GM23338 (cell line): ENCODE data around the gene ABHD15. TPM values are rescaled to one million over a fixed set of nuclear protein-coding genes. Genes with fewer than 3 reads are reported as not detected.

Source experiments
- ATAC-seq: fragments of 200-7000 bp; cut with Tn5 transposase; 3 replicates; pipeline ENCODE4 v1.9.1; 2020
- DNase-seq: peaks from one replicate; pipeline ENCODE4 v3.0.0-alpha.2; 2015; ENCODE audit warnings: low spot score
- H2AFZ ChIP-seq: fragments of 200-600 bp; sonication (generic); 2 replicates; pipeline ENCODE4 v1.8.0; 2016; ENCODE audit warnings: antibody characterized with exemption, mild to moderate bottlenecking, moderate library complexity
- H3F3A ChIP-seq: fragments of 200-600 bp; sonication (generic); replicated peaks from 2 replicates; pipeline ENCODE4 v1.8.0; 2017; ENCODE audit warnings: antibody characterized with exemption, mixed run types, low read depth
- H3K27ac ChIP-seq: fragments of 200-600 bp; sonication (generic); 2 replicates; pipeline ENCODE4 v1.6.1; 2016; ENCODE audit warnings: low read depth
- H3K27me3 ChIP-seq: fragments of 200-600 bp; sonication (generic); 2 replicates; pipeline ENCODE4 v1.8.0; 2016; ENCODE audit warnings: mild to moderate bottlenecking, mixed run types, moderate library complexity; ENCODE audit not compliant: insufficient read depth
- H3K36me3 ChIP-seq: fragments of 200-600 bp; sonication (generic); 2 replicates; pipeline ENCODE4 v1.8.0; 2016; ENCODE audit warnings: mild to moderate bottlenecking; ENCODE audit not compliant: insufficient read depth
- H3K4me1 ChIP-seq: fragments of 200-600 bp; sonication (generic); 2 replicates; pipeline ENCODE4 v1.8.0; 2016; ENCODE audit warnings: mild to moderate bottlenecking, moderate library complexity; ENCODE audit not compliant: insufficient read depth
- H3K4me2 ChIP-seq: fragments of 200-600 bp; sonication (generic); 2 replicates; pipeline ENCODE4 v1.7.1; 2017; ENCODE audit warnings: mixed run types
- H3K4me3 ChIP-seq: fragments of 200-600 bp; sonication (generic); 2 replicates; pipeline ENCODE4 v1.6.1; 2016; ENCODE audit warnings: mixed run types
- H3K79me2 ChIP-seq: fragments of 200-600 bp; sonication (generic); replicated peaks from 2 replicates; pipeline ENCODE4 v1.8.0; 2017; ENCODE audit warnings: mild to moderate bottlenecking; ENCODE audit not compliant: insufficient read depth
- H3K9me2 ChIP-seq: fragments of 200-600 bp; sonication (generic); 2 replicates; pipeline ENCODE4 v1.8.0; 2017; ENCODE audit not compliant: insufficient read depth
- H4K20me1 ChIP-seq: fragments of 200-600 bp; sonication (generic); replicated peaks from 2 replicates; pipeline ENCODE4 v1.8.0; 2017; ENCODE audit warnings: mild to moderate bottlenecking; ENCODE audit not compliant: insufficient read depth
- H3K27ac Mint-ChIP-seq: 2 replicates; pipeline ENCODE4 v1.8.0; 2020; ENCODE audit warnings: inconsistent platforms, mild to moderate bottlenecking, moderate library complexity, mixed read lengths
- H3K27me3 Mint-ChIP-seq: 3 replicates; pipeline ENCODE4 v1.8.0; 2022; ENCODE audit warnings: low read depth, mild to moderate bottlenecking, moderate library complexity, mixed read lengths, inconsistent platforms; ENCODE audit not compliant: insufficient read depth, poor library complexity
- H3K36me3 Mint-ChIP-seq: 3 replicates; pipeline ENCODE4 v1.8.0; 2021; ENCODE audit warnings: low read depth, mild to moderate bottlenecking, inconsistent platforms, moderate library complexity, mixed read lengths
- H3K4me1 Mint-ChIP-seq: 3 replicates; pipeline ENCODE4 v1.8.0; 2020; ENCODE audit warnings: mild to moderate bottlenecking, inconsistent platforms, mixed read lengths
- H3K4me3 Mint-ChIP-seq: 3 replicates; pipeline ENCODE4 v1.8.0; 2021; ENCODE audit warnings: moderate library complexity, mild to moderate bottlenecking, inconsistent platforms, mixed read lengths
- H3K9me3 Mint-ChIP-seq: 3 replicates; pipeline ENCODE4 v1.8.0; 2020; ENCODE audit warnings: moderate library complexity, mild to moderate bottlenecking, inconsistent platforms, mixed read lengths
- CREB1 ChIP-seq: fragments of 250-450 bp; sonication (Bioruptor Pico); IDR thresholded peaks from 2 replicates; pipeline ENCODE4 v1.5.0; 2020; ENCODE audit warnings: low read depth, mild to moderate bottlenecking, moderate library complexity
- CTCF ChIP-seq, 2 experiments: fragments of 200-600 bp in 1 of 2; sonication (generic) in 1 of 2; conservative IDR thresholded peaks; 2 replicates each; pipeline versions ENCODE4 v1.5.1 to v1.6.1; 2016 to 2017; ENCODE audit warnings: antibody characterized with exemption in 2 of 2, low read depth in 2 of 2, mild to moderate bottlenecking in 2 of 2, moderate library complexity in 1 of 2
- ETS1 ChIP-seq: IDR thresholded peaks from 2 replicates; pipeline ENCODE4 v1.6.1; 2016; ENCODE audit warnings: antibody characterized with exemption
- EZH2 ChIP-seq: fragments of 200-600 bp; sonication (generic); IDR thresholded peaks from one replicate; pipeline ENCODE4 v1.8.0; 2017; ENCODE audit warnings: antibody characterized with exemption, mild to moderate bottlenecking, low read depth; ENCODE audit not compliant: unreplicated experiment
- EZH2phosphoT487 ChIP-seq: fragments of 200-600 bp; sonication (generic); IDR thresholded peaks from one replicate; pipeline ENCODE4 v1.8.1; 2018; ENCODE audit warnings: antibody characterized with exemption; ENCODE audit not compliant: unreplicated experiment
- JUNB ChIP-seq: IDR thresholded peaks from one replicate; pipeline ENCODE4 v1.6.1; 2016; ENCODE audit warnings: antibody characterized with exemption; ENCODE audit not compliant: unreplicated experiment
- NANOG ChIP-seq: IDR thresholded peaks from 2 replicates; pipeline ENCODE4 v1.6.1; 2016; ENCODE audit warnings: antibody characterized with exemption, borderline replicate concordance
- POLR2AphosphoS5 ChIP-seq: IDR thresholded peaks from 2 replicates; pipeline ENCODE4 v1.6.1; 2016; ENCODE audit warnings: antibody characterized with exemption, low read depth
- REST ChIP-seq: IDR thresholded peaks from one replicate; pipeline ENCODE4 v1.6.1; 2018; ENCODE audit warnings: antibody characterized with exemption; ENCODE audit not compliant: unreplicated experiment
- STAT1 ChIP-seq: IDR thresholded peaks from one replicate; pipeline ENCODE4 v1.6.1; 2016; ENCODE audit warnings: antibody characterized with exemption; ENCODE audit not compliant: unreplicated experiment
- ZNF114 ChIP-seq: fragments of 250-450 bp; sonication (Bioruptor Pico); IDR thresholded peaks from 2 replicates; pipeline ENCODE4 v1.5.0; 2020; ENCODE audit warnings: mild to moderate bottlenecking, moderate library complexity
- ZNF331 ChIP-seq: fragments of 250-450 bp; sonication (Bioruptor Pico); IDR thresholded peaks from 2 replicates; pipeline ENCODE4 v1.5.0; 2020; ENCODE audit warnings: low read depth, mild to moderate bottlenecking, moderate library complexity
- ZNF462 ChIP-seq: fragments of 250-450 bp; sonication (Bioruptor Pico); IDR thresholded peaks from 2 replicates; pipeline ENCODE4 v1.5.0; 2020; ENCODE audit warnings: mild to moderate bottlenecking, moderate library complexity
- polyA plus RNA-seq: library from polyadenylated mRNA; unstranded; fragments of >200 nt; fragmentation: Nextera tagmentation; extraction: Ambion mirVana; gene quantifications from 2 replicates; pipeline ENCODE4 v1.2.1, GENCODE V29; 2016
- total RNA-seq: library from RNA; depleted of rRNA; stranded (reverse); fragments of >200 nt; shearing (Covaris generic); gene quantifications from 2 replicates; pipeline ENCODE4 v1.2.3, GENCODE V29; 2014

Gene ABHD15
- total and polyA plus RNA-seq, 2 experiments from 2014 or later, result 0.27 to 2.5 TPM

- no peak for TF ChIP-seq EZH2phosphoT487
- no peak for TF ChIP-seq NANOG
- no peak for TF ChIP-seq ZNF114
- no peak for TF ChIP-seq ZNF462 (CRISPR knock-in tag)
- no peak for TF ChIP-seq JUNB
- TF ChIP-seq REST, result no peak
- TF ChIP-seq ETS1, result no peak
- TF ChIP-seq CREB1 (CRISPR knock-in tag), result no peak
- no peak for TF ChIP-seq STAT1
- no peak for TF ChIP-seq ZNF331
- no peak for TF ChIP-seq EZH2
- no peak for TF ChIP-seq CTCF (conservative IDR thresholded peaks at IDR 0.05; ENCODE audit: low read depth in 2 of 2)
- TF ChIP-seq POLR2AphosphoS5, result no peak
- Histone ChIP-seq H3K4me1 (no peaks in the 10 kb centered on the region), H3K79me2 (no peaks in the 10 kb centered on the region; the same call in 1 of the 2 replicates), H3K36me3 (peaks cover 21% of the 10 kb centered on the region), H4K20me1 (peaks cover 6% of the 10 kb centered on the region; the same call in 1 of the 2 replicates), H3K4me2 (no peak overlapping the region), H3K27me3 (no peaks in the 10 kb centered on the region), H2AFZ (no peak overlapping the region), H3K9me2 (no peaks in the 10 kb centered on the region), H3K27ac (no peak overlapping the region), H3F3A (0 out of 2 replicates have a peak, but pooled peaks cover 3% of the 10 kb centered on the region), H3K4me3 (no peak overlapping the region)
- Mint-ChIP-seq H3K27me3 (peaks cover 6% of the 10 kb centered on the region), H3K4me3 (no peak overlapping the region), H3K9me3 (peaks cover 10% of the 10 kb centered on the region; the same call in 2 of the 3 replicates), H3K4me1 (no peaks in the 10 kb centered on the region), H3K36me3 (peaks cover 69% of the 10 kb centered on the region), H3K27ac (no peak overlapping the region)
- DNase-seq (no peak), ATAC-seq (no peak)
Observed at GRCh38 chr17:29533976-29534375, 32.9 kb downstream of the ABHD15 start.
